ENCODE measurements around the gene MS4A18.

MS4A18 gene

DNA sequence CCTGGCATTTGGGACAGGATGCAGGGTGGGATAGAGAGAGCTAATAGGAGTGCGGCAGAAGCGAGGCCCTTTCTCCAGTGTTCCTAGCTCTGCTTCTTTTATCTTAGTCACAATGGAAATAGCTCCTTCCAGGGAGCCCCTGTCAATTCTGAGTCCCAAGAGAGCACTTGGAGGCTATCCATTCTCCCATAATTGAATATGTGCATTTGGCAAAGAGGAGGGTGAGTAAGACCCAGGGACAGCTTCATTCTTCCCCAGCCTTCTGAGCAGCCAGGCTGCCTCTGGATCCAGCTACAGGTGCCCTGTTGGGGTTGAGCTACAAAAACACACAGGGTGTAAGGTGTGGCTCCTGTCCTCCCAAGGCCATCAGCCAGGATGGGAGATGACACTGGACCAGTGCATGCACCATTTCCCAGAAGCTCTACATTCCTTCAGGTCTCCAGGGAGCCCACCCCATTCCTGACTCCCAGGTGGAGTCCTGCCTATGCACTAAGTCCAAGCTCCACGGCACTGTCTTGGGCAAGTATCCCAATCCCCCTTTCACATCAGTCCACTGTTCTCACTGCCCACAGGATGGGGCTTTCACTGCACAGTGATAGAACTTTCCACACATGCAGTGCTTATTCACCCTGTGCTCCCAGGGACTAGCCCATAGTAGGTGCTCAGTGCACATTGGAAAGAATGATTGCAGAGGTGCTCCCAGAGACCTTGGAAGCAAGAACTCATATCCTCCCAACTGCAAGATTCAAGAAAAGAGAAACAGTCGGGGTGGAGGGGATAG lies 66.8 kb downstream of the MS4A18 start:
- TF ChIP-seq, protein P1, sequence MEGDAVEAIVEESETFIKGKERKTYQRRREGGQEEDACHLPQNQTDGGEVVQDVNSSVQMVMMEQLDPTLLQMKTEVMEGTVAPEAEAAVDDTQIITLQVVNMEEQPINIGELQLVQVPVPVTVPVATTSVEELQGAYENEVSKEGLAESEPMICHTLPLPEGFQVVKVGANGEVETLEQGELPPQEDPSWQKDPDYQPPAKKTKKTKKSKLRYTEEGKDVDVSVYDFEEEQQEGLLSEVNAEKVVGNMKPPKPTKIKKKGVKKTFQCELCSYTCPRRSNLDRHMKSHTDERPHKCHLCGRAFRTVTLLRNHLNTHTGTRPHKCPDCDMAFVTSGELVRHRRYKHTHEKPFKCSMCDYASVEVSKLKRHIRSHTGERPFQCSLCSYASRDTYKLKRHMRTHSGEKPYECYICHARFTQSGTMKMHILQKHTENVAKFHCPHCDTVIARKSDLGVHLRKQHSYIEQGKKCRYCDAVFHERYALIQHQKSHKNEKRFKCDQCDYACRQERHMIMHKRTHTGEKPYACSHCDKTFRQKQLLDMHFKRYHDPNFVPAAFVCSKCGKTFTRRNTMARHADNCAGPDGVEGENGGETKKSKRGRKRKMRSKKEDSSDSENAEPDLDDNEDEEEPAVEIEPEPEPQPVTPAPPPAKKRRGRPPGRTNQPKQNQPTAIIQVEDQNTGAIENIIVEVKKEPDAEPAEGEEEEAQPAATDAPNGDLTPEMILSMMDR (IDR thresholded peaks at IDR 0.05; ENCODE audit: control extremely low read depth, extremely low read depth, low read depth, missing control alignments): no peak
- ChIA-PET POLR2A (no interaction called here), CTCF (interaction anchor here (0.7 to 2.8 kb wide), 8 partner anchors 11 to 39 kb away, joined by 3 to 14 read pairs (median 4); no protein-coding TSS in a partner anchor)
- no peak for DNase-seq (ENCODE audit: extremely low spot score)

DNA sequence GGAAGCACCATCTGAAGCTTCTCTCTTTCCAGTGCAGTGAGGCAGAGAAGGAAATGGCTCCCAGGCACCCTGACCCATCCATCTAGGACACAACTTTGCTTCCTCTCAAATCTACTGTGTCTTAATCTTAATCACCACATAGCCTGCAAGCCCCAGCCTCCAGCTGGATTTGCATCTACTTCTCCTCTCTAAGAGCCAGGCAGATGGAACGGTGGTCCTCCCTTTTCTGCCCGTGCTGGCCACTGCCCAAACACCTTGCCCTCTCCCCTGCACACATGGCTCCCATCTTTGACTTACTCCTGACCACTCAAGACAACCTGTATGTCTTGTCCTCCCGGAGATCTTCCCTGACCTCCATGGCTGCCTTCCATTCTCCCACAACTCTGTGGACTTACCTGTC lies 68.0 kb downstream of the MS4A18 start:
- TF ChIP-seq, protein P1 (IDR thresholded peaks at IDR 0.05; ENCODE audit: control extremely low read depth, extremely low read depth, low read depth, missing control alignments): no peak
- DNase-seq (ENCODE audit: extremely low spot score): no peak
- ChIA-PET CTCF (interaction anchor here (1.0 to 2.8 kb wide), 4 partner anchors 10 to 32 kb away, joined by 3 to 14 read pairs (median 8); no protein-coding TSS in a partner anchor), POLR2A (no interaction called here)

Data from GM10248 (cell line).